Measurements from ENCODE around the gene RBMX. TPM values are rescaled to one million over a fixed set of nuclear protein-coding genes. Genes with fewer than 3 reads are reported as not detected.
A peak's percentile ranks its signal among the peaks of the same experiment; 100 is the strongest.

RBMX gene
- total and polyA plus RNA-seq, 2 of the 13 experiments (the other 11 are each of a cell fraction or from before 2014, with no cell fraction given): 114 to 254 TPM

- TF ChIP-seq SOX6 (IDR thresholded peaks at IDR 0.05) (no peak), SOX6 (CRISPR knock-in tag; IDR thresholded peaks at IDR 0.05) (peak; percentile 39; the same call in 1 of the 2 replicates), RBM39 (IDR thresholded peaks at IDR 0.05; ENCODE audit: low read depth, low read length, poor library complexity, severe bottlenecking) (peak; percentile 15), ZNF746 (CRISPR knock-in tag; IDR thresholded peaks at IDR 0.05) (no peak), ISL2 (CRISPR knock-in tag; IDR thresholded peaks at IDR 0.05) (no peak), ZBTB33 (CRISPR knock-in tag; IDR thresholded peaks at IDR 0.05) (0 out of 2 replicates have a peak, but pooled peaks have one; percentile 13), NONO (IDR thresholded peaks at IDR 0.05) (no peak), NONO (CRISPR knock-in tag; conservative IDR thresholded peaks at IDR 0.05) (no peak), PLRG1 (conservative IDR thresholded peaks at IDR 0.05) (no peak), KMT2A (CRISPR knock-in tag; IDR thresholded peaks at IDR 0.05) (0 out of 2 replicates have a peak, but pooled peaks have one; percentile 61), CHD2 (IDR thresholded peaks at IDR 0.05; ENCODE audit: low read depth, low read length) (no peak), ONECUT2 (CRISPR knock-in tag; IDR thresholded peaks at IDR 0.05) (no peak), SOX13 (IDR thresholded peaks at IDR 0.05) (no peak), SOX13 (CRISPR knock-in tag; conservative IDR thresholded peaks at IDR 0.05 in 1 of 2, IDR thresholded peaks at IDR 0.05 in 1 of 2) (peak in 1 of 2 experiments; percentile 38; a peak in 1 of 4 replicates), ZNF749 (CRISPR knock-in tag; IDR thresholded peaks at IDR 0.05; ENCODE audit: borderline replicate concordance) (no peak), ZNF317 (CRISPR knock-in tag; IDR thresholded peaks at IDR 0.05) (no peak), ZNF800 (CRISPR knock-in tag; IDR thresholded peaks at IDR 0.05) (no peak), GATAD2A (CRISPR knock-in tag; IDR thresholded peaks at IDR 0.05) (no peak), FOXK2 (IDR thresholded peaks at IDR 0.05) (no peak), MAX (IDR thresholded peaks at IDR 0.05) (peak; percentile 74), MED1 (CRISPR knock-in tag; IDR thresholded peaks at IDR 0.05) (0 out of 2 replicates have a peak, but pooled peaks have one; percentile 27), ZNF557 (CRISPR knock-in tag; IDR thresholded peaks at IDR 0.05) (no peak)
- TF ChIP-seq, protein P1, sequence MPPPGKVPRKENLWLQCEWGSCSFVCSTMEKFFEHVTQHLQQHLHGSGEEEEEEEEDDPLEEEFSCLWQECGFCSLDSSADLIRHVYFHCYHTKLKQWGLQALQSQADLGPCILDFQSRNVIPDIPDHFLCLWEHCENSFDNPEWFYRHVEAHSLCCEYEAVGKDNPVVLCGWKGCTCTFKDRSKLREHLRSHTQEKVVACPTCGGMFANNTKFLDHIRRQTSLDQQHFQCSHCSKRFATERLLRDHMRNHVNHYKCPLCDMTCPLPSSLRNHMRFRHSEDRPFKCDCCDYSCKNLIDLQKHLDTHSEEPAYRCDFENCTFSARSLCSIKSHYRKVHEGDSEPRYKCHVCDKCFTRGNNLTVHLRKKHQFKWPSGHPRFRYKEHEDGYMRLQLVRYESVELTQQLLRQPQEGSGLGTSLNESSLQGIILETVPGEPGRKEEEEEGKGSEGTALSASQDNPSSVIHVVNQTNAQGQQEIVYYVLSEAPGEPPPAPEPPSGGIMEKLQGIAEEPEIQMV (CRISPR knock-in tag; IDR thresholded peaks at IDR 0.05; ENCODE audit: low read depth): no peak
- TF ChIP-seq, protein P2, sequence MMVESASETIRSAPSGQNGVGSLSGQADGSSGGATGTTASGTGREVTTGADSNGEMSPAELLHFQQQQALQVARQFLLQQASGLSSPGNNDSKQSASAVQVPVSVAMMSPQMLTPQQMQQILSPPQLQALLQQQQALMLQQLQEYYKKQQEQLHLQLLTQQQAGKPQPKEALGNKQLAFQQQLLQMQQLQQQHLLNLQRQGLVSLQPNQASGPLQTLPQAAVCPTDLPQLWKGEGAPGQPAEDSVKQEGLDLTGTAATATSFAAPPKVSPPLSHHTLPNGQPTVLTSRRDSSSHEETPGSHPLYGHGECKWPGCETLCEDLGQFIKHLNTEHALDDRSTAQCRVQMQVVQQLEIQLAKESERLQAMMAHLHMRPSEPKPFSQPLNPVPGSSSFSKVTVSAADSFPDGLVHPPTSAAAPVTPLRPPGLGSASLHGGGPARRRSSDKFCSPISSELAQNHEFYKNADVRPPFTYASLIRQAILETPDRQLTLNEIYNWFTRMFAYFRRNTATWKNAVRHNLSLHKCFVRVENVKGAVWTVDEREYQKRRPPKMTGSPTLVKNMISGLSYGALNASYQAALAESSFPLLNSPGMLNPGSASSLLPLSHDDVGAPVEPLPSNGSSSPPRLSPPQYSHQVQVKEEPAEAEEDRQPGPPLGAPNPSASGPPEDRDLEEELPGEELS (CRISPR knock-in tag; IDR thresholded peaks at IDR 0.05): no peak
Observed at GRCh38 chrX:136880452-136881013, at the start of gene RBMX (continued).

Measured in HepG2 (cell line).